ENCODE results near the gene PHC3. TPM values are rescaled to one million over a fixed set of nuclear protein-coding genes. Genes with fewer than 3 reads are reported as not detected.

PHC3 gene
- total and polyA plus RNA-seq, 2 of the 13 experiments (the other 11 are each of a cell fraction or from before 2014, with no cell fraction given): 24.1 to 49.0 TPM

GRCh38 chr3:170076715-170077238, 104.8 kb downstream of the PHC3 start (continued):
- TF ChIP-seq, protein P1, sequence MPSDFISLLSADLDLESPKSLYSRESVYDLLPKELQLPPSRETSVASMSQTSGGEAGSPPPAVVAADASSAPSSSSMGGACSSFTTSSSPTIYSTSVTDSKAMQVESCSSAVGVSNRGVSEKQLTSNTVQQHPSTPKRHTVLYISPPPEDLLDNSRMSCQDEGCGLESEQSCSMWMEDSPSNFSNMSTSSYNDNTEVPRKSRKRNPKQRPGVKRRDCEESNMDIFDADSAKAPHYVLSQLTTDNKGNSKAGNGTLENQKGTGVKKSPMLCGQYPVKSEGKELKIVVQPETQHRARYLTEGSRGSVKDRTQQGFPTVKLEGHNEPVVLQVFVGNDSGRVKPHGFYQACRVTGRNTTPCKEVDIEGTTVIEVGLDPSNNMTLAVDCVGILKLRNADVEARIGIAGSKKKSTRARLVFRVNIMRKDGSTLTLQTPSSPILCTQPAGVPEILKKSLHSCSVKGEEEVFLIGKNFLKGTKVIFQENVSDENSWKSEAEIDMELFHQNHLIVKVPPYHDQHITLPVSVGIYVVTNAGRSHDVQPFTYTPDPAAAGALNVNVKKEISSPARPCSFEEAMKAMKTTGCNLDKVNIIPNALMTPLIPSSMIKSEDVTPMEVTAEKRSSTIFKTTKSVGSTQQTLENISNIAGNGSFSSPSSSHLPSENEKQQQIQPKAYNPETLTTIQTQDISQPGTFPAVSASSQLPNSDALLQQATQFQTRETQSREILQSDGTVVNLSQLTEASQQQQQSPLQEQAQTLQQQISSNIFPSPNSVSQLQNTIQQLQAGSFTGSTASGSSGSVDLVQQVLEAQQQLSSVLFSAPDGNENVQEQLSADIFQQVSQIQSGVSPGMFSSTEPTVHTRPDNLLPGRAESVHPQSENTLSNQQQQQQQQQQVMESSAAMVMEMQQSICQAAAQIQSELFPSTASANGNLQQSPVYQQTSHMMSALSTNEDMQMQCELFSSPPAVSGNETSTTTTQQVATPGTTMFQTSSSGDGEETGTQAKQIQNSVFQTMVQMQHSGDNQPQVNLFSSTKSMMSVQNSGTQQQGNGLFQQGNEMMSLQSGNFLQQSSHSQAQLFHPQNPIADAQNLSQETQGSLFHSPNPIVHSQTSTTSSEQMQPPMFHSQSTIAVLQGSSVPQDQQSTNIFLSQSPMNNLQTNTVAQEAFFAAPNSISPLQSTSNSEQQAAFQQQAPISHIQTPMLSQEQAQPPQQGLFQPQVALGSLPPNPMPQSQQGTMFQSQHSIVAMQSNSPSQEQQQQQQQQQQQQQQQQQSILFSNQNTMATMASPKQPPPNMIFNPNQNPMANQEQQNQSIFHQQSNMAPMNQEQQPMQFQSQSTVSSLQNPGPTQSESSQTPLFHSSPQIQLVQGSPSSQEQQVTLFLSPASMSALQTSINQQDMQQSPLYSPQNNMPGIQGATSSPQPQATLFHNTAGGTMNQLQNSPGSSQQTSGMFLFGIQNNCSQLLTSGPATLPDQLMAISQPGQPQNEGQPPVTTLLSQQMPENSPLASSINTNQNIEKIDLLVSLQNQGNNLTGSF (CRISPR knock-in tag; IDR thresholded peaks at IDR 0.05): no peak
- no peak for TF ChIP-seq GPN1 (CRISPR knock-in tag; IDR thresholded peaks at IDR 0.05; ENCODE audit: borderline replicate concordance)
- no peak for TF ChIP-seq ZNF775 (CRISPR knock-in tag; IDR thresholded peaks at IDR 0.05; ENCODE audit: borderline replicate concordance)
- TF ChIP-seq ZMAT3 (CRISPR knock-in tag; conservative IDR thresholded peaks at IDR 0.05): no peak
- TF ChIP-seq KLF16 (CRISPR knock-in tag; IDR thresholded peaks at IDR 0.05): 0 out of 4 replicates have a peak, but pooled peaks of 1 of the 2 experiments have one; percentile 18
- no peak for TF ChIP-seq ZNF670 (CRISPR knock-in tag; IDR thresholded peaks at IDR 0.05; ENCODE audit: borderline replicate concordance)
- TF ChIP-seq ZIK1 (CRISPR knock-in tag; IDR thresholded peaks at IDR 0.05; ENCODE audit: borderline replicate concordance, low read depth): no peak
- TF ChIP-seq AHR (CRISPR knock-in tag; IDR thresholded peaks at IDR 0.05): no peak
- peak; percentile 94 for TF ChIP-seq ADNP (CRISPR knock-in tag; IDR thresholded peaks at IDR 0.05)
- TF ChIP-seq SOX5 (CRISPR knock-in tag; IDR thresholded peaks at IDR 0.05; ENCODE audit: borderline replicate concordance): peak; percentile 62; the same call in 1 of the 2 replicates
- TF ChIP-seq ZKSCAN8 (CRISPR knock-in tag; IDR thresholded peaks at IDR 0.05; ENCODE audit: borderline replicate concordance): peak; percentile 33; the same call in 1 of the 2 replicates
- peak; percentile 30; the same call in 1 of the 2 replicates for TF ChIP-seq HNF4G (IDR thresholded peaks at IDR 0.05; ENCODE audit: borderline replicate concordance, low read depth, low read length)
- no peak for TF ChIP-seq HNF4G (CRISPR knock-in tag; IDR thresholded peaks at IDR 0.05; ENCODE audit: borderline replicate concordance, low read depth)
- TF ChIP-seq ZNF576 (CRISPR knock-in tag; IDR thresholded peaks at IDR 0.05): no peak
- TF ChIP-seq ZNF724P (CRISPR knock-in tag; IDR thresholded peaks at IDR 0.05; ENCODE audit: borderline replicate concordance): no peak
- TF ChIP-seq, protein P2, sequence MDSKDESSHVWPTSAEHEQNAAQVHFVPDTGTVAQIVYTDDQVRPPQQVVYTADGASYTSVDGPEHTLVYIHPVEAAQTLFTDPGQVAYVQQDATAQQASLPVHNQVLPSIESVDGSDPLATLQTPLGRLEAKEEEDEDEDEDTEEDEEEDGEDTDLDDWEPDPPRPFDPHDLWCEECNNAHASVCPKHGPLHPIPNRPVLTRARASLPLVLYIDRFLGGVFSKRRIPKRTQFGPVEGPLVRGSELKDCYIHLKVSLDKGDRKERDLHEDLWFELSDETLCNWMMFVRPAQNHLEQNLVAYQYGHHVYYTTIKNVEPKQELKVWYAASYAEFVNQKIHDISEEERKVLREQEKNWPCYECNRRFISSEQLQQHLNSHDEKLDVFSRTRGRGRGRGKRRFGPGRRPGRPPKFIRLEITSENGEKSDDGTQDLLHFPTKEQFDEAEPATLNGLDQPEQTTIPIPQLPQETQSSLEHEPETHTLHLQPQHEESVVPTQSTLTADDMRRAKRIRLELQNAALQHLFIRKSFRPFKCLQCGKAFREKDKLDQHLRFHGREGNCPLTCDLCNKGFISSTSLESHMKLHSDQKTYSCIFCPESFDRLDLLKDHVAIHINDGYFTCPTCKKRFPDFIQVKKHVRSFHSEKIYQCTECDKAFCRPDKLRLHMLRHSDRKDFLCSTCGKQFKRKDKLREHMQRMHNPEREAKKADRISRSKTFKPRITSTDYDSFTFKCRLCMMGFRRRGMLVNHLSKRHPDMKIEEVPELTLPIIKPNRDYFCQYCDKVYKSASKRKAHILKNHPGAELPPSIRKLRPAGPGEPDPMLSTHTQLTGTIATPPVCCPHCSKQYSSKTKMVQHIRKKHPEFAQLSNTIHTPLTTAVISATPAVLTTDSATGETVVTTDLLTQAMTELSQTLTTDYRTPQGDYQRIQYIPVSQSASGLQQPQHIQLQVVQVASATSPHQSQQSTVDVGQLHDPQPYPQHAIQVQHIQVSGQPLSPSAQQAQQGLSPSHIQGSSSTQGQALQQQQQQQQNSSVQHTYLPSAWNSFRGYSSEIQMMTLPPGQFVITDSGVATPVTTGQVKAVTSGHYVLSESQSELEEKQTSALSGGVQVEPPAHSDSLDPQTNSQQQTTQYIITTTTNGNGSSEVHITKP (CRISPR knock-in tag; IDR thresholded peaks at IDR 0.05; ENCODE audit: low read depth): no peak
- TF ChIP-seq ZNF230 (CRISPR knock-in tag; IDR thresholded peaks at IDR 0.05): no peak
- TF ChIP-seq SMAD9 (CRISPR knock-in tag; IDR thresholded peaks at IDR 0.05): no peak
- TF ChIP-seq ZNF772 (CRISPR knock-in tag; IDR thresholded peaks at IDR 0.05): 0 out of 2 replicates have a peak, but pooled peaks have one; percentile 26
- no peak for TF ChIP-seq REPIN1 (CRISPR knock-in tag; IDR thresholded peaks at IDR 0.05; ENCODE audit: borderline replicate concordance, low read depth)
- TF ChIP-seq EZH2 (conservative IDR thresholded peaks at IDR 0.05; ENCODE audit: low read depth, low read length): no peak
- no peak for TF ChIP-seq ZNF24 (IDR thresholded peaks at IDR 0.05)
